GM19397 (cell line): ENCODE data around the gene EPB41L3.
"Not testable (repeated sequence)": the region's sequence is repeated elsewhere in the genome, so short reads cannot be mapped to it uniquely, and the experiment has no call there.

Source experiments
- ATAC-seq: cut with Tn5 transposase; IDR thresholded peaks from one replicate; pipeline ENCODE4 v1.9.1; 2021; ENCODE audit warnings: mild to moderate bottlenecking, moderate library complexity; ENCODE audit not compliant: unreplicated experiment

EPB41L3 gene

DNA sequence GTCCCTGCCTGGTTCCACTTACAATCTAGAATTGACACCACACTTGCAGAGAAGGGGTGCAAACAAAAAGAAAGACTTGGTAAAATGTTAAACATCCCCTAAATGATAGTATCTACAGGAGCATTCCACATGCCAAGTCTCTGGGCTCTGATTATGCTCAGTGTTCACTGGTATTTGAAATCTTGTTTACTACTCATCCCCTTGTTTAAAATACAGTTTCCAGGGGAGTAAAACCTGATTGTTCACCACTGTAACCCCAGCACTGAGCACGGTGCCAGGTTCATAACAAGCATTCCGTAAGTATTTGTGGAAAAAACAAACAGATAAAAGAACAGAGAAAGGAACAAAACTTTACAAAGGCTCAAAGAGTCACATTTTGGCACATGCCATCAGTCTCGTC, 11.7 kb downstream of the EPB41L3 start:
- no peak for ATAC-seq

DNA sequence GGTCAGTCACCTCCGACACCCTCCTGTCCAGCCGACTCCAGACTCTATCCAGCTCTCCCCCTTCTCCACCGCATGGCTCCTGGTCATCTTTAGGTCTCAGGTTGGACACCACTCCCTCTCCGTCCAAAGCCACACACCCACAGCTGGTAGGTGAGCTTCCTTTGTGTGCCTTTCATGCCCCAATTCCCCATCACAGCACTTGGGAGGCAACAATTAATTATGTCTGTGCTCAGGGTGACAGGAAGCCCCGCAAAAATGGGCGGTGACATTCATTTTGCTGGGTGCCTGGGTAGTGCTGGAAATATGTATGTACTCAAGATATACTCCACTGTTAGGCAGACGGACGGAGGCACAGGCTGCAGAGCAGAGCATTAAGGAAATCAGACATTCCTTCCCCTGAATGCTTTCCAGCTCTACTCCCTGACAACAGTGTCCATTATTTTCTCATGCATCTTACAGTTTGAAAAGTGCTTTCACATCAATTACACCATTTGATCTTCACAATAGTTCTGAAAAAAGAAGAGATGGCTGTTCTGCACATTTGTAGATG, 13.1 kb downstream of the EPB41L3 start:
- no peak for ATAC-seq

DNA sequence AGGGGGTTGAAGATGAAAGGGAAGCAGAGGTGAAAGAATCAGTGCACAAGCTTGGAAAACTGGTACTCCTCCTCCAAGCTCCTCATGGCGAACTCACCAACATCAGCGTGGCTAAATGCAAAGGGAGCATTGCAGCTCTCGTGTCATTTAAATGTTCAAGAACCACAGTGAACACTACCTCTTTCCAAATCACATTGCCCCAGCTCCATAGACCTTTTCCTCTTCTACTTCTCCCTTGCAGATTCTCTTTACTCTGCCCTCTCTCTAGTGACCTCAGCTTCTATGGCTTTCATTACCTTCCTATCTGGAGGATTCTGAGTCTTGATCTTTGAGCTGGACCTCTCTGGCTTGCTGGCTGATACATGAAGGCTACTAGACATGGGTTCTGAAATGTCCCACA, 14.3 kb downstream of the EPB41L3 start:
- ATAC-seq, result no peak

DNA sequence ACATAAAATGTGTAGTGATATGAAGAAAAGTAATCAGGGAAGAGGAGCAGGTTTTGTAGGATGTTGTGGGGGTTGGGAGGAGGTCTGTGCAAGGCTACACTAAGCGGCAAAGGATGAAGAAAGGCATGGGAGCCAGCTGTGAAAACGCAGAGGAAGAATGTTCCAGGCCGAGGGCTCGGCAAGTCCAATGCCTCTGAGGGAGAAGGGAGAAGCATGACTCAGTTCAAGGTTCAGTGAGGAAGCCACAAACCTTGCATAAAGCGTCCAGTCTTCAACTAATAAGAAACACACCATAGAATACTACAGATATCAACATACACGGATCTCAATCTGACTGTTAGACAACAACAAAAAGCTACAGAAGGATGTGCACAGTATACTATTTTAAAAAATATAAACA, 16.2 kb downstream of the EPB41L3 start:
- ATAC-seq, result no peak

GRCh38 chr18:5524660-5525059, 19.1 kb downstream of the EPB41L3 start:
- no peak for ATAC-seq

- no peak for ATAC-seq
These were observed 22.8 kb downstream of the EPB41L3 start for GRCh38 chr18:5521000-5521399.

GRCh38 chr18:5520464-5520863, 23.3 kb downstream of the EPB41L3 start:
- no peak for ATAC-seq

DNA sequence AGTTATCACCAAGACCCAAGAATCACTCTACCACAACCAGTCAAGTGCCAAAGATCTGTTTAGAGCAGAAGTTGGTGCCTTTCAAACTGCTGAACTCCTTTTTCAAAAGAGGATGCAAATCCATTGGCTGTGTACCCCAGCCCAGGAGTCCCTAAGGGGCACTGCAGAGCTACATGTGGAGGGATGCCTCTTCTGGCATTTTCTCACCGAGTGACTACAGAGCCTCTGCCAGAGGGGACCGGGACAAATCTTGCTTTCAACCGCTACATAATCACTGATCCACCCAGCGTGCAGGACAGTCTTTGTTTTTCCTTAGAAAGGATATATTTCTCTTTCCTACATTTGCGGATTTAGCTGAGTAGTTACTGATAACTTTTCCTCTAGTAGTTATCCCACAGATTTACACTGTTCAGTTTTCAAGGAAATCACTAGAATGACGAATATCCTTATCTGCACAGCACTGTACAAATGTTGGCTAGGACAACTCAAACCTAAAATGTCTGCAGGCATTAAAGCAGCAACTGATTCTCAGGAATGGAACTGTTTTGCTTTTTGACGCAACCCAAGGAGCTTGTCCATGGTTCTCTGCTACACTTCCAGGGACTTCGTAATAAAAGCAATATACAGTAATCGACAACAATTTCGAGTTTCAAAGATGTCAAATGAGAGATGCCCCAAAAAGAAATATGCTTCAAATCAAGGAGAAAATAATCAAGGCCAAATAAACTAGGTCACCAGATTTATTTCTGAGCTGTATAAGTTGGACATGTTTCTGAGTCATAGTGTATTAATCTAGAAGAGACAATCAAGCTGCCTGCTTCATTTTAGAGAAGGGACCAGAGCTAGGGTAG, 24.1 kb downstream of the EPB41L3 start:
- ATAC-seq, result no peak

DNA sequence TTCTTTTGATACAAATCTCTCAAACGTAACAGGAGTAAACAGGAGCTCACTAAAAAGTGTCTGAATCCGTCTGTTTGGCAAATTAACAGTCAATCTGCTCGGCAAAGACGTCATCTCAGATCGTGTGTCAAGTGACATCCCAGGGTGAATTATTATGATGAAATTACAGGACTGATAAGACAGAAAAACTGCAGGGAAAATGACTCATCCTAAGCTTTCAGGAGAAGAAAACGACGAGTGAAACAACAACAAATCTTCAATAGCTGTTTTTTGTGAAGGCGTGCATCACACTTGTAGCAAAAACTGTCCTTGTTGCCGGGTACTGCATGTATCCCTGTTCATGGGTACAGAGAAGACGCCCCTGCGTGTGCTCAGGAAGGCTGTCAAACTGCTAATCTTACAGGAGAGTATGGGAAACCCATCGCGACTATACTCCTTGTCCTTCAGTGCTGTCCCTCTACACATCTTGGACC, 24.9 kb downstream of the EPB41L3 start:
- ATAC-seq, result no peak

- ATAC-seq, result no peak
These were observed 25.5 kb downstream of the EPB41L3 start for GRCh38 chr18:5518179-5518770.

DNA sequence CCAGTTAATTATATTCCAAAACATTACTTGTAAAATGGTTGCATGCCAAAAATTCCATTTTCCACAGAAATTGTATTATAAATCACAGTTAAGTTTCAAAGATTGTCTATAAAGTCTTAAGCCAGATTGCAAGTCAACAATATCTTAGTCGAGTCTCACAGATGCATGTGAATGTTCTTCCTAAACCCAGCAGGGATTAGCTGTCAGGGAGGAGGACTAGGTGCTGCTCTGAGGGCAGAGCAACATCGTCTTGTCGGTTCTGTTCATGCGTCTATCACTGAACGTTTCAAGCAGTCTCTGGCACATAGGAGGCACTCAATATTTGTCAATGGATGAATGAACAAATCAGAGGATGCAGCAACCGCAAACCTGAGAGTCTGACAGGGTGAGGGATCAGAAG, 27.0 kb downstream of the EPB41L3 start:
- no peak for ATAC-seq

GRCh38 chr18:5515011-5515784, 28.6 kb downstream of the EPB41L3 start:
- ATAC-seq, result no peak

- no peak for ATAC-seq
These were observed 29.9 kb downstream of the EPB41L3 start for GRCh38 chr18:5513947-5514346.

GRCh38 chr18:5512176-5512575, 31.6 kb downstream of the EPB41L3 start:
- no peak for ATAC-seq

GRCh38 chr18:5511541-5511940, 32.3 kb downstream of the EPB41L3 start:
- not testable (repeated sequence) for ATAC-seq

- no peak for ATAC-seq
These were observed 33.5 kb downstream of the EPB41L3 start for GRCh38 chr18:5510135-5510846.

DNA sequence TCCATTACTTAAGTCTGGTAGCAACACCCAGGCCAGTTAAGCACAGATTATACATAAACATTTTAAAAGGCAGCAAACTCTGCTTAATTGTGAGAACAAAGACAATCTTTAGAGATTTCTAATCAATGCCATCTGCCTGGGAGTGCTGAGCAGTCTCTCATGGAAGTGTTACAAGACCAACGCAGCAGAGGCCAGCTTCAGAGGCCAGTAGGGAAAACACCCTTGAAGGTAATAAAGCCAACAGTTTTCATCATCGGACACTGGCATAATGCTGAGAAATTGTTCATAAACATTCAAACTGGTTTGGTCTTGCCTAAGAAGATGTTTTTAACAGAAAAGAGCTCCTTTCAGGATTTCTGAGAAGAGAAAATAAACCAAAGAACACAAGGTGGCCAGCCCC, 35.0 kb downstream of the EPB41L3 start:
- no peak for ATAC-seq

DNA sequence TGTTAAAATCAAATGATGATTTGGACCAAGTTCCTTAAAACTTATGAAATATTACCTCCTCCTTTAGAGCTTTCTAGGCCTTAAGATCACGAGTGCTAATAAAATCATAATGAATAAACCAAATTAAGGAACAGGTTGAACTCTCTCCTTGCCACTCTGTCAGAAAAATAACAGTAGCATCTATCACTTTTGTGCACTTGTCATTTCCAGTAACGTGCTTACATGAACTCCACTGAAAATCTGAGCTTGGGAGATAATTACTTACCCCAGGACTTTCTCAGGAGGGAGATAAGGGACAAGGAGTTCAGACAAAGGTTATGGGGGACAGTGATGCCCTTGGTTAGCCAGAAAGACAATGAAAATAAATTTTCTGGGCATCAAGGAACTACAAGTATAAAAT, 36.0 kb downstream of the EPB41L3 start:
- ATAC-seq, result no peak

GRCh38 chr18:5506174-5506573, 37.6 kb downstream of the EPB41L3 start:
- no peak for ATAC-seq

GRCh38 chr18:5503740-5504139, 40.1 kb downstream of the EPB41L3 start:
- no peak for ATAC-seq
